NCI-H524 (cell line): Measurements from ENCODE around the gene ATE1.
A peak's percentile ranks its signal among the peaks of the same experiment; 100 is the strongest.

Experiments used
- DNase-seq, 2 experiments: peaks; one replicate each; lab custom pipeline; 2025; lab: John Stamatoyannopoulos, UW

ATE1 gene

DNA sequence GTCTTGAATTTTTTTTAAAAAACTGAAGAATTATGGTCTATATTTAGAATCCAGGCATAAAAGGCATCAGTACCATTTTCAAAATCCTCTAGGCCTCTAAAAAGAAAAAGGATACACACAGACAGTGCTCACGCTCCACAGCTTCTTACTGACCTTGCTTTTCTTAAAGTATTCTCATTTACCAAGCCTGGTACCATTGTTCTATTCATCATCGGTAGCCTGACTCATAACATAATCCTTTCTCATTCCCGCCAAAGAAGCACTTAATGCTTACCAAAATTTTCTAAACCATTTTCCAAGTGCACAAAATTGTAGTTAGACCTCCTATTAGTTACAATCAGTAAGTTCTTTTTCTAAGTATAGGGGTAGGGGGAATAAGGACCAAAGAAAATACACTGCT, 54.6 kb downstream of the ATE1 start:
- no peak for DNase-seq

DNA sequence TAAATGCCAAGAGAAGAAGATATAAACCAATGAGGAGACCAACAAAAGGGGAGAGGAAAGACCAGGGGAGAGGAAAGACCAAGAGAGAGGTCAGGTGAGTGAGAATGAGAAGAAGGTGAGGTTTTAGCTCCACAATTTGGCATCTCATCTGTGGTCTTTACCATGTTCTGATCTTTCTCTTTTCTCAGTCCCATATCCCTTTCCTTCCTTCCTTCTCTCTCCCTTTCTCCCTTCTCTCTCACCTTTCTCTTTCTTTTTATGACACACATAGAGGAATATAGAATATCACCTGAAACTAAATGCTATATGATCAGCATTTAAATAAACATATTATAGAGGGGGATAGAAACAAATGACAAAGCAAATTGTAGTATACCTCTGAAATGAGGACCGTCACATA, 57.4 kb downstream of the ATE1 start:
- DNase-seq: no peak

DNA sequence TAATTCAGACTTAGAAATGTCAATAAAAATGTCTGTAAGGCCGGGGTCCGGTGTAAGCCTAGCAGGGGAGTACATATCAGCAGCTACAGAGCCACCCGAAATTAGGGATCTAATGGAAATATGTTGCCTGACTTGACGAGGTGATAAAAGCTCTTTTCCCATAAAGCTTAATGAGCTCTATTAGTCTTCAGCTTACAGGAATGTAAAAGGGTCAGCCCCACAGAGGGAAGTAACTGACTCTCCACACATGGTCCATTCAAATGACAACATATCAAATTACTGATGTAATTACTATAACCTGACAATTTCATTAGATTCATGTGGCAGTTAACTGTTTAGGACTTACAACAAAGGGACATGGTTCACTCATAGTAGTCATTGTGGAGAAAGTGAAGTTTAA, 62.3 kb downstream of the ATE1 start:
- peak in 1 of 2 experiments; percentile 11 for DNase-seq

DNA sequence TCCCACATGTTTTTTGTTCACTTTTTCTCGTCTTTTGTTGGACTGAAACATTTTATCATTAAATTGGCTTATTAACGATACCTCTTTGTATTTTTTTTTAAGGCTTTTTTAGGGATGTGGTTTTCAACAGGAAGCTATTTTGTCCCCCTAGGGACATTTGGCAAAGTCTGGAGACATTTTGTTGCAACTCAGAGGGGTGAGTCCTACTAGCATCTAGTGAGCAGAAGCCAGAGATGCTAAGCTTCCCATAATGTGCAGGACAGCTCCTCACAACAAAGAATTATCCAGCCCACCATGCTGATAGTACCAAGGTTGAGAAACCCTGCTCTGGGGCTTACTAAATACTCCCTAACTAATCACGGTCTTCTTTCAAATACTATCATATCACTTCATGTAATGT, 63.2 kb downstream of the ATE1 start:
- no peak for DNase-seq

DNA sequence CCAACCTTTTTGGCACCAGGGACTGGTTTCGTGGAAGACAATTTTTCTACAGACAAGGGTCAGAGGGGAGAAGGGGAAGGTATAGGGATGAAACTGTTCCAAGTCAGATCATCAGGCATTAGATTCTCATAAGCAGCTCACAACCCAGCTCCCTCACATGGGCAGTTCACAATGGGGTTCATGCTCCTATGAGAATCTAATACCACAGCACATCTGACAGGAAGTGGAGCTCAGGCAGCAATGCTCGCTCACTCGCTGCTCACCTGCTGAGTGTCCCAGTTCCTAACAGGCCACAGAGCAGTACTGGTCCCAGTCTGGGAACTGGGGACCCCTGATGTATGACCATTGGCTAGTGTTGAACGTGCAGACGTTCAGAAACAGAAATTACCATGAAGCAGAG, 63.7 kb downstream of the ATE1 start:
- DNase-seq: no peak

DNA sequence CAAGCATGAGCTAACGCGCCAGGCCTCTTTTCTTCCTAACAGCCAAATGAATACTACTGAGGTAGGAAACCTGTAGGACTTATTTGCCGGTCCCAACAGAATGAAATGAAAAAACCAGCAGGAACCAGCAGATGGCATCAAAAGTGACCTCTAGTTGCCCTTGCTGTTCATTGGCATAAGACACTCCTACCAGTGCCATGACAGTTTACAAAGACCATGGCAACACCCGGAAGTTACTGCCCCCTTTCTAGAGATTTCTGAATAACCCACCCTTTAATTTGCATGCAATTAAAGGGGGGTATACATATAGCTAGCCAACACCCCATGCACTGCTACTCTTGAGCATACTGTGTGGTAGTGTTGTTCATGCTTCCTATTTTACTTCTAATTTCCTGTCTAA, 65.2 kb downstream of the ATE1 start:
- no peak for DNase-seq

DNA sequence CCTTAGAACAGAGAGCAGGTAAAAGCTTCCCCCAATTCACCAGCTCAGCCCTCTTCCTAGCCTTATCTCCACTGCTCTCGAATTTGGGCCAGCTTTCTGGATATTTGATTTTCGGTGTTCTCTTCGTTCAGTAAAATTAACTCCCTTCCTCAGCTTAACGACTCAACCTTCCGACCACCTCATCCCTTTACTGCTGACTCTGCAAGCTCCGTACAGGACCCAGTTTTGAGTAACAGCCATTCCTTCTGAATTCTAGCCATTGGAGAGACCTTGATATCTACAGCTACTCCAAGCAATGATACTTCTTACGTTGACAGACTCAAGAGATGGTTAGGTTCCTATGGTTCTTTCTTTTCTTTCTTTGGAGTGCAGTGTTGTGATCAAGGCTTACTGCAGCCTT, 65.8 kb downstream of the ATE1 start:
- no peak for DNase-seq

DNA sequence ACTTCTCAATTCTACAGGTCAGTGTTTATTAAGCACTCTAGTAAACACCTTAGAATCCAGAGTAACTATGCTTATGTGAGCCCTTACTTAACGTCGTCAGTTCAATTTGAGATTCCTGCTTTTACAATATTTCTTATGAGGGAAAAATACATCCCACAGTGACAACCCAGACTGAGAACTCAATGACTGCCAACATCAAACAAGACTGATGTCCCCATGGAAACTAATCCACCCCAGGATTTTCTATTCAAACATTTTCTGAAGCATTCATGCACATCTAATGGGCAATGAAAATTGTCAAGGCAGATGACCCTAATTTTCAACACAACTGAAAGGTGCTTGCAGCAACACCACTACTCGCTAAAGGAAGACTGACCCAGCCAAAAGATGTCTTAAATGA, 67.0 kb downstream of the ATE1 start:
- DNase-seq: no peak

DNA sequence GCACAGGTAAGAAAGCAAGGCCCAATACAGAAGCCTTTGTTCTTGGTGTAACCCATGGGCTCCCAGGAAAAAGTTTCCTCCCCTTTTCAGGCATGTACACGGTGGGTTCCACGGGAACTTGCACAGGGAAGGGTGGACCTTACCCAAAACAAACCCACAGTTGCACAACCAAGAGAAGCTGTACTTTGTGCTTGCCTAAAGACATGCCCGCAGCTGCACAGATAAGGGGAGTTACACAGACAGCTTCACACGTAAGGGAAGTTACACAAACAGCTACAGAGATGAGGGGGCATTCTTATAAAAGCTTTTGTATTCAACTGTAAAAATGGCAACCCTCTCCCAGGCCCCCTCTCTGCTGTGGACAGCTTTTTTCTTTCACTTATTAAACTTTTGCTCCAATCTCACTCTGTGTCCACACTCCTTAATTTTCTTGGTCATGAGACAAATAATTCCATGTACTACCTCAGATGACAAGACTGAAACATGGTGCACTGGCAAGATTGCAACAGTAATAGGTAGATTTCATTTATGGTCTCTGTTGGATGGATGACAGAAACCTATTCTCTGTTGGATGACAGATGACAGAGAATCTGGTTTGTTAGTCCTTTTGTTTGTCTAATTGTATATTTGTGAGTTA, 72.9 kb downstream of the ATE1 start:
- DNase-seq: no peak

DNA sequence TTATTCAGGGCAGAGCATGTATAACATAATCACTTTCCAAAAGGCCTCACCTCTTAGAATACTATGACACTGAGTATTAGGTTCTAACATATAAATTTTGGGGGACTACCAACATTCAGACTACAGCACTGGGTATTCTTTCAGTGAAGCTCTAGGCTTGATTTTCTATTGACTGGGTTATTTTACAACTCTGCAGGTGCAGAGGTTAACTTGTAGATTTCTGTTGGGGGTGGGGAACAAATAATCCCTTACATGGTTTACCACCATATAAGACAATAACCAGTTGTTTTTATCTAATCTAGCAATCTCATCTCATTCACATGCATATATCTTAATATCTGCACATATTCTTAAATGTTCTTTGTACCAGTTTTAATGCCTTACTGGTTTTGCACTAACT, 73.9 kb downstream of the ATE1 start:
- DNase-seq: no peak

DNA sequence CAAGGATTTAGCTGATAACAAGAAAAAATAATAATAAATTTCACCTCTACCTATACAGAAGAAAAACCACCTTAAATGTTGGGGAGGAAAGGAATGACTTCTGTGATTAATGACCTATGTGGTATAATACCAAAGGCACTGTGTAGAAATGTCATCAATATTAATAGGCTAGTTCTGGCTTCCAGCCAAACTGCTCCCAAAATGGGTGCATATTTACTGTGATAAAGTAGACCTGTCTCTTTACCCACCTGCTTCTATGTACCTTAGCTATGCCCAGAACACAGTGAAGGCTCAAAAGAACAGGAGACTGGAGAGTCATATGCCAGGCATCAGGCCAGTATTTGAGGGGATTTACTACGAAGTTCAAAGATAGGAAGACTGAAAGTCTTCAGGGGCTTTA, 76.0 kb downstream of the ATE1 start:
- DNase-seq: no peak

DNA sequence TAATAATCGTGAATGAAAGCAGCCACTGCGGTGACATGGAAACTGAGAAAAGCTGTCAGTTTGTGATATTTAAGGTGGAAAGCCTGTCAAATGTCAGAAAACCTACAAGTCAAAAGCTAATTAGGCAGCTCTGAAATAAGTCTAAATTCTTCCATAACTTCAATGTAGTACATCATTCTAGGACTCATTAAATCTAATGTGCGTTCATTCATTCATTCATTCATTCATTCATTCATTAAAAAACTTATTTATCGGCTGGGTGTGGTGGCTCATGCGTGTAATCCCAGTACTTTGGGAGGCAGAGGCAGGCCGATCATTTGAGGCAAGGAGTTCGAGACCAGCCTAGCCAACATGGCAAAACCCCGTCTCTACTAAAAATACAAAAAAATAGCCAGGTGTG, 79.7 kb downstream of the ATE1 start:
- no peak for DNase-seq

DNA sequence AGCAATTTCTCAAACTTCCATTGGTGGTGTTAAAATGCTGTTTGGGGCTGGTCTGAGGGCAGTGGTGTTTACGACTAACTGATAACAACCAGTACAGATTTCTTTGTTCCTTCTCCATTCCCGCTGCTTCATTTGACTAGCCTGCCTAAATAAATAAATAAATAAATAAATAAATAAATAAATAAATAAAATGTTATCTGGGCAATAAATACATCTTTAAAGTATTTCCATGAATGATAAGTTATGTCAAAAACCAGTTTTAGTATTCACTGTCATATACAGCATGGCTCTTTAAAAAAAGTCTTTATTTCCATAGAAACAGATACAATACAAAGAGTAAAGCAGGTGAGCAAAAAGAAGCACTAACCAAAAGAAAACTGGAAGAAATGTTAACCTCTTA, 81.3 kb downstream of the ATE1 start:
- no peak for DNase-seq

DNA sequence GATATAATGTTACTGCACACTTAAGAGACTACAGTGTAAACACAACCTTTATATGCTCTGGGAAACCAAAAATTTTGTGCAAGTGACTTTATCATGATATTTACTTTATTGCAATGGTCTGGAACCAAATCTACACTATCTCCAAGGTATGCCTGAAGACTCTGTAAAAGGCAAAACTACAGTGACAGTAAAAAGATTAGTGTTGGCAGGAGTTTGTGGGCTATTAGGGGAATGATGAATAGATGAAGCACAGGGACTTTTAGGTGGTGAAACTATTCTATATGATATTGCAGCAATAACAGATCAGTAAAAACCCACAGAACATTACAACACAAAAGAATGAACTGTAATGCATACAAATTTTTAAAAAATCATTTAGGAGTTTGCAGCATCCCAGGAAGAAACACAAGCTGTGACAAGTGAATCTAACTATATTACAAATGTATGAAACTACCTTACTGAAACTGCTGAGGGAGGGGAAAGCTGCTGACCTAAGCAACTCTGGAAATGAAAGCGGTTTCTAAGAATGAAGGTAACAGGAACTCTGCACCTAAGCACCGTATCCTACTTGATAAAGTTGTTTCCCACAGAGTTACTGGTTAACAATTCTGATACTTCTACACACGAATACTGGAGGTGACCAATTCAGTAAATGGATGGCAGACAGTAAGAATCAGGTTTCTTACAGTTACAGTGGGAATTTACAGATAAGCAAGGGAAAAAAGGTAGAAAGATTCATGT, 82.6 kb downstream of the ATE1 start:
- DNase-seq: no peak

DNA sequence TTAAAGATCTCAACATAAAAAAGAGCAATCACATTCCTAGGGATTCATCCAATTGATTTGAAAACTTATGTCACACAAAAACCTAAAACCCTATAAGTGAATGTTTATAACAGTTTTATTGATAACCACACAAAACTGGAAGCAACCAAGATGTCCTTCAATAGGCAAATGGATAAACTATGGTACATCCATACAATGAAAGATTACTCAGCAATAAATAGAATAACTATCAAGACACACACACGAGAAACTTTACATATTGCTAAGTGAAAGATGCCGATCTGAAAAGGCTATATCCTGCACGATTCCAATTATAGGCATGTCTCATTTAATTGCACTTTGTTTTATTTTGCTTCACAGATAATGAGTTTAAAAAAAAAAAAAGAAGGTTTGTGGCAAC, 83.3 kb downstream of the ATE1 start:
- DNase-seq: no peak

DNA sequence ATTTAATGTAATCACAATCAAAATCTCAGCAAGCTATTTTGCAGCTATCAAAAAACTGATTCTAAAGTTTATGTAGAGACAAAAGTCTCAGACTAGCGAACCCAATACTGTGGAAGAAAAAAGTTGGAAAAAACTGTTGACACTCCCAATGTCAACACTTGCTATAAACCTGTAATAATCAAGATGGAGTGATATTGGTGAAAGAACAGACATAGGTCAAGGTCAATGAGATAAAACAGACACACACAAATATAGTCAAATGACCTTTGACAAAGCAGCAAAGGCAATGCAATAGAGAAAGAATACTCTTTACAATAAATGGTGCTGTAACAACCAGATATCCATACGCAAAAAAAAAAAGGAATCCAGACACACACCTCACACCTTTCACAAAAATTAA, 84.5 kb downstream of the ATE1 start:
- DNase-seq: no peak

DNA sequence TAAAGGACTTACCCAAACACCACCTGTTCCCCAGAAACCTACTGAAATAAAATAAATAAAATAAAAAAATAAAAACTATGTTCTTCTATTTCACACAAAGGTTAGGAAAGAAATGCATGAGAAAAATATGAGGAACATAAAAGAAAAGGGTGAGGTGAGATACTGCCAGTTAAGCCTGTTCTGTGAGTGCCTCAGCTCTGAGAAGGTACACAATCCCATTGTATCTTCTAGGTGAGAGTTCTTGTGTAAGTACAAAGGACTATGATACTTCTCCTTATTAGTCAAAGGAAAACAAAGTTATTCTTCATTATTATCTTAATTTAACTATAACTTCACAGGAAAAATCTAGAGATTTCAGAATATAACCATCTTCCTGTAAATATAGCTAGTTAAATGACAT, 86.0 kb downstream of the ATE1 start:
- DNase-seq: no peak

DNA sequence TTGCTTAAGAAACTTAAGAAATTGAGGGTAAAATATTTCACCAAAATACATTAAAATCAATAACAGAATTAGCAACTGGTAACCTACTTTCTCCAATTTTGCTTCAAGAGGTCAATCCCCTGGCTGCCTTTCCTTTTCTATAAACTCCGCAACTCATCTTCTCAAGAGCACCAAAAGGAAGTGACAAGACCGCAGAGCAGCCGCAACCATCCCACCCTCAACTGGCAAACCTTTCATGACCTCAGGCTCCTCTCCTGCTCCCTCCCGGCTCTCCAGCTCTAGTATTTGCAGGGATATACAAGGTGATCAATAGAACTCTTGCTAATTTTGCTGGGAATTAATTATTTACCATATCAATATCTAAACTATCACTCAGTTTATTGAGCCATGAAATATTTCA, 88.9 kb downstream of the ATE1 start:
- no peak for DNase-seq

DNA sequence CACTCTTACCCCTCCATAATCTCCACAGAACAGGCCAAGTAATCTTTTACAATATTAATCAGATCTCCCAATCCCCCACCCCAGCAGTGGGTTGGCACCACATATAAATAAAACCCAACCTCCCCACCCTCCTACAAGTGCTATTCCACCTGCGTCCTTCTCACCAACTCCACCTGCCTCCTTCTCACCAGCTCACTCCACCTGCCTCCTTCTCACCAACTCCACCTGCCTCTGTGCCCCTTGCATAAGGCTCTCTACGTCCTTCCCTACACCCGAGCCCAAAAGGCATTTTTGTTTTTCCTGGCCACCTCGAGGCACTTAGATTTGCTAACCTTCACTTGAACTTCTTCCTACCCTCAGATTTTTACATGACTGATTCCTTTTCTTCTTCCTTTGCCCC, 89.7 kb downstream of the ATE1 start:
- no peak for DNase-seq

DNA sequence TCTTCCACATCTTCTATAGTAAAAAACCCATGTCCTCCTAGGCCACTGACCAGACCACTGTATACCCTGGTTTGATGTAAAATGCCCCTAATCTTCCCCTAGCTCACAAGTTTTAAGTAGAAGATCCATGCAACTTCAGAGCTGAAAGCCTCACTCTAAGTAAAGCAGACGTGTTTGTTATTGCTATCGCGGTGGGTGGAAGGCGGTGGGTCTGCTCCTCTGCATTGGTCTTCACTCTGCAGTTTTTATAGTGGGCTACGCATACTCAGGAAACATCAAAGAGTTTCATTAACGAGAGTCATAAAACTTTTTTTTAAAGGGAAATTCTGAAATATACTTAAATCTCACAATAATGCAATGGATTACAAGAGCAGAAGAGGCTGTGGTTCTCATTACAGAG, 91.7 kb downstream of the ATE1 start:
- DNase-seq: no peak

DNA sequence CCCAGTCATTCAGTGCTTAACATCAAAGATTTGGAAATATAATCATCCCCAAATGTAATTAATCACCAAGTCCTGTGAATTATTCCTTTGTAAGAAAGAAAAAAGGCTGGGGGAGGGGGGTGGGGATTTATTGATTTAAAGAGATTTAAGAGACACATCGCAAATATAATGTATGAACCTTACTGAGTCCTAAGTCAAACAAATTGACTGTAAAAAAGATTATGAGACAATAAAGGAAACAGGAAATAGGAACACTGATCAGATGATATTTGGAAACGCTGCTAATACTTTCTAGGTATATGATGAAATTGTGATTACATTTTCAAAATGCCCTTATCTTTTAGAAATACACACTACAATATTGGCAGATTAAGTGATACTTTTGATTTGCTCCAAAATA, 92.5 kb downstream of the ATE1 start:
- no peak for DNase-seq

DNA sequence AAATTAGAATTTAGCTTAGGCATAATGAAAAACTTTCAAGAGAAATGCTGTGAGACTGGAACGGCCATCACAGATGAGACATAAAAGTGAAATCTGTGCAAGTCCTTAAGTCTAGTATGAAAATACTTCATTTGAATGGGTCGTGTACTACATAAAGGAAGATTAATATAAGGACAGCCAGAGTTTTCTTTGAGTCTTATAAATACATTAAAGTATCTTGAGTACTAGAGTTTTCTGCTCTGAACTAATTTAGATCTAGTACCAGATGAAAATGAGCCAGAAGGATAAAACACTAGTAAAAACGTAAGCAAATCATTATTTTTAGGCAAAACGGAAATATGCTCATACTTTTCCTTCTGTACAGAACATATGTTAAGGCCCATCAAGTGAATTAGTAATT, 93.1 kb downstream of the ATE1 start:
- DNase-seq: no peak

DNA sequence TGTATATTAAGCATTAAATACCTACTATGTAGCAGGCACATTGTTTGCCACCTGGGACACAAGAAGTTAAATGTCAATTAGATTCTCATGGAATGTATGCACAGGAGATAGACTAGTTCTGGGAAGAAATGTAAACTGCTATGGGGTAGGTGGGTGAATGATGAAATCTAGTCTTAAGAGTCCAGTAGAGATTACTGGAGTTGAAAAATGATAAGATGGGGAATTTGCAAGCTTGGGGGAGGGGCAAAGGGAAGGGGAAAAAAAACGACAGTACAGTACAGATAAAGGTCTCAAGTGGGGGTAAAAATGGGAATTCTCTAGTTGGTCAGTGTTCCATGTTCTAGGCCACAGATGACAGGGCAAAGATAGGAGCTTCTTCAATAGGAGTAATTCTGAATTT, 94.4 kb downstream of the ATE1 start:
- no peak for DNase-seq

DNA sequence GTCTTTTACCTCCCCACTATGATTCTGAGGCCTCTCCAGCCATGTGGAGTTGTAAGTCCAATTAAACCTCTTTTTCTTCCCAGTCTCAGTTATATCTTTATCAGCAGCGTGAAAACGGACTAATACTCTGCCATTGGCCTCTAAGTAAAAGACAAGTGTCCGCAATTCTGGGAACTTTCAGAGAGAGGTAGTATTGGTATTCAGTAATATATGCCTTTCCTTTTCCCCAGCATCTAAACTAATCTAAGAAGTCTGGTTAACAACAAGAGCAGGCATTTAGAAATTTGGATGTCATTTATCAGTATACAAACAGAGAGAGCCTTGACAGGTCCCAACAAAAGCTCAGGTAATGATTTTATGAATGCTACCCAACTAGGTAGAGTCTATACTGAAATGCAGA, 95.2 kb downstream of the ATE1 start:
- no peak for DNase-seq
